Hematopoietic multipotent progenitor cell treated with erythropoietin and hydrocortisone succinate and interleukin-3 and kit ligand, for 17 days (in vitro differentiated cells): ENCODE data around the gene KCNAB1.

Source experiments
- DNase-seq: peaks from one replicate; pipeline ENCODE4 v3.0.0-alpha.2; 2015; ENCODE audit warnings: low spot score

The KCNAB1 gene

DNA sequence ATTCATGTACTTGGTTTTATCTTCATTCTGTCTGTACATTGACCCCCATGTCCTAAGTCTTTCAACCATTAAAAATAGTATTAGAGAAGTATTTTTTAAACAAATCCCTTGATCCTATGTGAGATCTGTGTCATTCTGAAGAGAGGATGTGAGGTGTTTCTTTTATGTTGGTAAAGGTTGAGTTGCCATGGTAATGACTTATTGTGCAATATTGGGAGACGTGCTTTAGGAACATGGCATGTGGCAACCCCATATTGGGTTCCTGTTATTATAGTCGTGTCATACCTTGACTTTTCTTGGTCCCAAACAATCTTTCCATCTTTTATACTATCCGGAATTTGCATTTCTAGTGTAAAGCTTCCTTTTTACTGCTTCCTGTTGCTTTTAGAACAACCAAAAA is 203.1 kb downstream of the KCNAB1 start:
- DNase-seq = no peak

DNA sequence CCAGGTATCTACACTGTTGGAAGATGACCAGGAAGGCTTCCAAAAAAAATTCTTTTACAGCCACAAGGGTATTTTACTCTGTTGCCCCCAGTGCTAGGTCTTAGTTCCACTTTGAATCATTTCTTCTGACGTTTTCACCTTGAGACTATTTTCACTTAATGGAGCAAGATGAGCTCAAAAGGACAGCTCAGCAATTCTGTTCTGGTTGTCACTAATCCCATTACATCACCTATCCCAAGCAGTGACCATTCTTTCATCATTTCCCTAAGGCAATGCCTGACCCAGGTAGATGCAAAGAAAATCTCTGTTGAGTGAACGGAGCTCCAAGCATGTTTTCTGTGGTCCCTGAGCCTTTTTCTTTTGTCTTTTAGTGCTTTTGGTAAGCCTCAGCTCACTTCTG is 210.0 kb downstream of the KCNAB1 start:
- DNase-seq = no peak

DNA sequence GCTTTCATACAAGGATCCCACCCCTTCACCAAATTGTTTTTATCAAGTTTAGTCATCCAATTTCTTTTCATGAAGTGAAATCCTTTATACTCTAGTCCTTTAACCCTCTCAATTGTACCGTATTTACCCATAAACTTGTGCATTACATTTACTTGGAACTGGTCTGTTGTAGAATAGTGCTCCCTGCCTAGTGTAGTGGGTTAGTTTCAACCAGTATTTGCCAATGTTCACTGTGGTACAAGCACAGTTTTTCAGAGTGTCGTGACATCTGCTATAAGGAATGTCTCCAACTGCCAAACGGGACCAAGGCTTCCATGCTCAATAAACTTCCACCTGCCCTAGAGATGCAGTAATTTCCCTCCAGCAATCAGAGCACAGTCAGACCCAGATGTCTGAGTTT is 211.9 kb downstream of the KCNAB1 start:
- no peak for DNase-seq

DNA sequence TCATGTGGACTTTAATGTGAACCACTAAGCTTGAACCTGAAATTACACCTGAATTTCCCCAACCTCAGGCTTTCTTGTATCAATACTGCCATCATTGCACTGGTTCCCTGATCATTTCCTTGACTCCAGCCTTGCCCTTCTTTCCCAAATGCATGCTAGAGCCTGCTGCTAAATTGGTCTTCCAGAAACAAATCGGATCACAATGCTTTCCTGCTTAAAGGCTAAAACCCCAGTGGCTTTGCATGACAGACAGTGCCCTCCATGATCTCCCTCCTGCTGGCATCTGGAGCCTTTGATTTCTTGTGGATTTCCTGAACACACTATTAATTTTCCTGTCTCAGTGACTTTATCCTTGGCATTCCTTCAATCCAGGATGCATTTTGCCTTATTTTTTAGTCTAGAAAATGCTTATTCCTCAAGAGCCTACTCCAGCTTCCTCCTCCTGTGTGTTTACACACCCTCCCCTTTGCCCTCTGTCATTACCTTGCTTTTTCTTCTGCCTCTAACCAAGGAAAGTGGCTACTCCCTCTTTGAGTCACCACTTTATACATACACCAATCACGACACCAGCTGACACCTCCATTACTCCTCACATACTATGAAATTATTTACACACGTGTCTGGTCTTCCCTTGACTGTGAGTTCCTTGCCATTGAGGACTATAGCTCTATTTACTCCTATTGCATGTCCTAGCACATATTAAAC is 214.6 kb downstream of the KCNAB1 start:
- no peak for DNase-seq

DNA sequence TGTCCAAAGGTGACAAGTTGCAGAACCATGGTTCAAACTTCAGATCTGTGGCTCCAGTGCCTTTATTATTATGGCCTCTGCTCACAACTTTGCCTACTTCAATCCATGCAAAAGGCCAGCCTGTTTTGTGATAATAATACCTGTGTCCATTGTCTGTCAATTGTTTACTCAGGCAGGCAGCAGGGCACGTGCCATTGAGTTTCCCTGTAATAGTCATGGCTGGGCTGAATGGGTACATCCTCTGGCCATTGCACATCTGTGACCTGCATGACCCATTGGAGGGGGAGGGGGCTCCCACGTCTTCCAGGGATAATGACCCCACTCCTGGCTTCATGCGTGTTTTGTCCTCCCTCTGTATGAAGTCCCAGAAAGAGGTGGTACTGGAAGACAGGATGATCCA is 219.1 kb downstream of the KCNAB1 start:
- no peak for DNase-seq

DNA sequence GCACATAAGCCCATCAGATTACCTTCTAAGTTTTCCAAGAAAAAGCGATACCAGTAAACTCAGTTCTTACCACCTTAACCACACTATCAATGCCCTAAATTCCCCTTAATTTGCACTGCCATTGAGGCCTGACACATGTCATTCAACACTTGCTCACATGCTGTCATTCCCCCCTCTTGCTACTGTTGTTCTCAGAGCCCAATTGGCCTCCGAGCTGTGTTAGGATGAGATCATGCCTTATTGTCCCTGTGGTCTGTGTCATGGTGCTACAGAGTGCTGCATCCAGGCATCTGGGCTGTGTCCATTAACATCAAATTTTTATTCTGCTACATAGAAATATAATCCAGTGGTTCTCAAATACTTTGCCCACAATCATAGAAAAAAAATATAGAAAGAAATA is 221.0 kb downstream of the KCNAB1 start:
- no peak for DNase-seq

DNA sequence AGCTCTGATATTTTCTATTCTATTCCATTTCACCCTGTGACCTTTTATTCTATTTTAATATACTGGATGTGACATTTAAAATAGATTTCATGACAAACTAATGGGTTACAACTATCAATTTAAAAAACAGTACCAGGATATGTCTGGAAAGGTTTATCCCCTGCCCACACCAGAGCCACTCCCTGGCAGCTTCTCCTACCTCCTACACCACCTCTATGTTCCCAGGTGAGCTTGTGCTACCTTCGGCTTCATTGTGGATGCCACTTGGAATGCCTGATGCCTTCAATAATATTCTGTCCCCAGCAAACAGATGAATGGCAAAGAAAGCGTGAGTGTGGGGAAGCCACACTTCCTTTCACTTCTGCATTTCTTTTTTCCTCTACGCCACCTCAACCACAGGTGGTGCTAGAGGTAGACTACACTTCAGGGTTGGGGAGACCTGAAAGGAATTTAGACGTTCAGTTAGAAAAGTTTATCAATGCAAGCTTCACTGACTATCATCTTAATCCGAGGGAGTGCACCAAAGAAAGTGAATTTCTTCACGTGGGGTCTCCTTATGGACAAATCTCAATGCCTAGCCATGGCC is 221.5 kb downstream of the KCNAB1 start:
- no peak for DNase-seq

DNA sequence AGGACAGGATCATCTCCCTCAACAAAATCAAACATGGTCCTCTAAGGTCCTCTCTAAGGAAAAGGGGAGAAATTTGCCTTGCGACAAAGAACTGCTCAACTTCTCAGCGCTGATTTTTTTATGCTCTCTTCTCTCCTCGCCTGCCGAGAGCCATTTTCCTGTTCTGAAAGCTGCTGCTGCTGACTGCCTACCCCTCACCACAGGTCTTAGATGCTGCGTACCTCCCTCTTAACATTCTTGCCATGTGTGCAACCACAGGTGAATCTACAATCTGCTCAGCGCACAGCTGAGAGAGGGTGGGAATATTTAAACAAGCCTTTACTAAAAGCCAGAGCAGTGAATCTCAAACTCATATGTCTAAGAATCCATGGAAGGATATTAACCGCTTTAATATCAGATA is 223.8 kb downstream of the KCNAB1 start:
- no peak for DNase-seq

DNA sequence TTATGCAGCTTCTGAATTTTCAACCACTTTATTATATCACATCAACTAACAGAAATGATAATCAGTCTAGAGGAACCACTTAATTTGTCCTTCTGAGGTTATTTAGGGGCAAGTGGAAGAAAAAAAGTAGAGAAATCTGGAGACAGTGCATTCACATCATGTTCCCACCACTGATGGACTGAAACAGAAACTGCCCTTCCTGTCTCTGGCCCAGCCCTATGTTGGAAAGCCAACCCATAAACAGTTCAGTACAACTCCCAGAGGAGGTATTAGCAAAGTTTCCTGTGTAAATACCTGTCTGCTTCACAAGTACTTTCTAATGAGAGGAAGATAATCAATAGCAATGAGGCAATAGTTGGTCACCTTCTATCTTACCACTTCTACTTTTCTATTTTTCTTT is 228.7 kb downstream of the KCNAB1 start:
- no peak for DNase-seq

DNA sequence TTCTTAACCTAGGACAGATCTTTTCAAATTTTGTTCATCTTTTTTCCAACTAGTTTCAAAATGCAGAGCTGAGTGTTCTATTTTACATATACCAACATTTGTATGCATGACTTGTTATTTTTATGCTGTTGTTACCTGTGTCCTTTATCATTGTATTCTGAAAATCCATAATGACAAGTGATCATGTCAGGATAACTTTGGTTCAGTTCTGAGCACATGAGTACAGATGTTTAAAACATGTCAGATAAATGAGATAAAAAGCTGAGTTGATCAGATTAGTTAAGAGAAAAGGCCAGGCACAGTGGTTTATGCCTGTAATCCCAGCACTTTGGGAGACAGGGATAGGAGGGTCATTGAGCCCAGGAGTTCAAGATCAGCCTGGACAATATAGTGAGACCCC is 229.6 kb downstream of the KCNAB1 start:
- no peak for DNase-seq

DNA sequence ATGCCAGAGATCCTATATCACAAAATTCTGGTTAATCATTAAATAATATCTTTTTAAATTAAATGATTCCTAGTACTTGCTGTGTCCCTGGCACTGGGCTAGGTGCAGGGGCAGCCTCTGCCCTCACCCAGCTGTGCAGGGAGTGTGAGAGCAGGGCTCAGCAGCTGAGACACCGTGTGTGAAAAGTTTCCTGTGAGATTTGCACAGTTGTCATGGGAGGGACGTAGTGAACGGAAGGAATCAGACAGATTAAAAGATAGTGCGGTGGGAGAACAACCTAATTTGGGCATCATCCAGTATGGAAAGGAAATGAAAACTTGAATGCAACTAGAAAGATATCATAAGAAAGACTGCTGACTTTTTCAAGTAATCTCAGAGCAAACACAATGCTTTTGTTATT is 230.4 kb downstream of the KCNAB1 start:
- DNase-seq = no peak

DNA sequence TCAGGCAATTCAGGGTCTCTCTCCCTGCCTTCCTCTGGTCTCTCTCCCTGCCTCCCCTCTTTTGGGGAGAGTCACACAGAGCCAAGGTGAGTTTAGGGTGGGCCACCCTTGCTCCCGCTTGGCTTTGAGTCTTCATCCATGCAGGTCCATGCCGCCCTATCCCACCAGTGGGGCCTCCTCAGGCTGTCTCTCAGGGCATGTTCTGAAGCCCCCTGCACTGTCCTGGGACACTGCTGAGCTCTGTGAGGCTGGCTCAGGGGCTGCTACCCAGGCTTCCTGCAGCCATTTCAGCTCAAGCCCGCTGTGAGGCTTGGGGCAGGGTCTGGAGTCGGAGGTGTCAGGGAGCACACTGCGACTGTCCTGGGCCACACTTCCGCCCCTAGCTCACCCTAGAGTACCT is 231.4 kb downstream of the KCNAB1 start:
- no peak for DNase-seq

DNA sequence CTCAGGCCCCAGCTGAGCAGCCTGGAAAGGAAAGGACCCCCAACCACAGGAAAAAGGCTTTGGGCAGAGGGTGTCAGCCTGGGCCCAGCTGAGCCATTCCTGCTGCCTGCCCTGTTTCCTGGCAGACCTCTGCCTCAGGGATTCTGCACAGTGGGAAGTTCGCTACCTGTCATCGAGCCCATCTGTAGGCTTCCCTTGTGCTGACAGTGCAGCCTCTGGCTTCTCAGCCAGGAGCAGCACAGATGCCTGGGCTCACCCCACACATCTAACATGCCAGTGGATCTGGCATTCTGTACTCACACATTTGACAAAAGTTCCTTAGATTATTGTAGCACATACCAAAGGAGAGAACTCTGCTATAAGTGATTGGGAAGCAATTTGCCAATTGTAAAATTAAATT is 232.3 kb downstream of the KCNAB1 start:
- no peak for DNase-seq

DNA sequence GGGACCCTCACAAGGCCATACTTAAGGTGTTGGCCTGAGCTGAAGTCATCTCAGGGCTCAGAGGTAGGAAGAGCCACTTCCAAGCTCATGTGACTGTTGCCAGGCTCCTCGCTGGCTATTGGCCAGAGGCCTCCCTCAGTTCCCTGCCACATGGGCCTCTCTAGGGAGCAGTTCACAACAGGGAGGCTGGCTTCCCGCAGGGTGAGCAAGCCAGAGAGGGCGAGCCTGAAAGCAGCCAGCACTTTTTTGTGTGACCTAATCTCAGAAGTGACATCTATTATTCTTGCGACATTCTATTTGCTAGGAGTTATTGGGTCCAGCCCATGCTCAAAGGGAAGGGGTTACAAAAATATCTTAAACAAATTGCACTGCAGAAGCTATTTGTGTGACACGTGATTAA is 233.2 kb downstream of the KCNAB1 start:
- DNase-seq = no peak

DNA sequence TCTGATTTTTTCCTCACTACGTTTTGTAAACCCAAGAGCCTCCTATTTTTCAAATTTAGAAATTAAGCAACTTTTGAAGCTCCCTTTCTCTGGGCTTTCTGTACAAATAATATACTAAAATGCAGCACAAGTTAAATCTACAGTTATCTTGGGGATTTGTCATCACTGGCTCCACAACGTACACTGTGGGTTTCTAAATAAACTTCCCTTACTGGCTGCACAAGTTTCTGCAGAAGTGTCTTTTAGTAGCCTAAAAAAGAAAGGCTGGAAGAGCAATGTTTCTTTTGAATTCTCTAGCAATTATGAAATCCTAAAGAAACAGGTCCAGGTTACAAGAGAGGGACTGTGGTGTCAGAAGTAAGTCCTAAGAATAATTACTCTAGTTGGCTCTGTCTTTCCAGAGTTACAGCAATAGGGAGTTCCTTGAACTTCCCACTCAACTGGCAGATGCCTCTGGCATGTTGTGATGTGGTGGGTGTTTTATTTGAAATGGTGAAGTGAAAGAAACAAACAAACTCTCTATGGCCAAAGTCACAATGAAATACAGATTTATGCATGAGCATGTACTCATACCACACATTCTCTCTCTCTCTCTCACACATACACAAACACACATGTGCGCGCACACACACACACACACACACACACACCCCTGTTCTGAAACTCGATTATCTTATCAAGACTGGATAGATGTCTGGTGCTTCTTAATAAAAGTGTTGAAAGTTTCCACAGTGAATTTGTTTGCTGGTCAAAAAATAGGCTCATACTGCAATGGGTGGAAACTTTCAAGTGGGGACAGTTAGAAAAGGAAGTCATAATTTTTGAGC is 236.4 kb downstream of the KCNAB1 start:
- DNase-seq = no peak

DNA sequence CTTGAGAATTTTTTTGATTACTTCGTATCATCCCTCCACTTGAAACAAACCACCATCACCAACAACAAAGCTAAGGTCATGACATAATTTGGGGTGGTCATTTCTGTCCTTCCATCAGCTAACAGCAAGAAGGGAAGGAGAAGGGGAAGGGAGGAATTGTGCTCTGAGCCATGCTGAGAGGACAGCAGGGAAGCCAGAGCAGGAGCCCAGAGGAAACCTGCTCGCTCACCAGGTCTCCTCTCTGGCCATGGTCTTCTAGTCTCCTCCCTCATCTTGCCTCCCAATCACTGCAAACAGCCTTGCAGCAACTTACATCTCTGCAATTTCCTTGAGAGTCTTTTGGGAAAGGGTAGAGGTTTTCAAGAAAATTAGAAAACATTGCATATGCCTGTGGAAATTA is 237.9 kb downstream of the KCNAB1 start:
- DNase-seq = no peak

DNA sequence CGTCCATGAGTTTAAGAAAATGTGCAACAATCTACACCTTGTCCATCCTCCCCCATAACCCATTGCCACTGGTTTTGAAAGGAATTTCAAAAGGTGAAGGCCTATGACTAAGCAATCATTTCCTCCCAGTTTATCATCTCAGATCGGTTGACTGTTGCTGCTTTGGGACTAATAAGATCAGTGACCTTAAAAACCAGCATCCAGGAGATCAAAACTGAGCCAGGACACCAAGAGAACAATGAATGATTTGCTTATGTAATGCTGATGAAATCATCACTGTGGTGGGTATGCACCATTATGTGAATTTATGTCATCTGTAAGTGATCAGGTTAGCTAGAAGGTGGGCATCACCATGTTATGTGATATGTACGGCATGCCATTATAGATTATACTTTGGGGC is 239.0 kb downstream of the KCNAB1 start:
- DNase-seq = no peak

DNA sequence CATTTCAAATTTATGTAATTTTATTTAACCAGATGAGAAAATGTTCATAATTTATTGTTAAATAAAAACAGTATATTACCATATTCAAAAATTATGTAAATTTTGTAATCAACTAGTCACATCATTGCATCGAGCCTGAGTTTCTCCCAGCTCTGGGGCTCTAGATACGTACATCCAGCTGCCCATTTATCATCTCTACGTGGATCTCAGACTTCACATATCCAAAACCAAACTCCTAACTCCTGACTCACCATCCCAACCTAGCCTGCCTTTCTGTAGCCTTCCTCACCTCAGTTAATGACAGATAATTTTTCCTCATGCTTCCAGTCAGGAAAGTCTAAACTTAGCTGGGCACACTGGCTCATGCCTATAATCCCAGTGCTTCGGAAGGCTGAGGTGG is 239.7 kb downstream of the KCNAB1 start:
- no peak for DNase-seq

DNA sequence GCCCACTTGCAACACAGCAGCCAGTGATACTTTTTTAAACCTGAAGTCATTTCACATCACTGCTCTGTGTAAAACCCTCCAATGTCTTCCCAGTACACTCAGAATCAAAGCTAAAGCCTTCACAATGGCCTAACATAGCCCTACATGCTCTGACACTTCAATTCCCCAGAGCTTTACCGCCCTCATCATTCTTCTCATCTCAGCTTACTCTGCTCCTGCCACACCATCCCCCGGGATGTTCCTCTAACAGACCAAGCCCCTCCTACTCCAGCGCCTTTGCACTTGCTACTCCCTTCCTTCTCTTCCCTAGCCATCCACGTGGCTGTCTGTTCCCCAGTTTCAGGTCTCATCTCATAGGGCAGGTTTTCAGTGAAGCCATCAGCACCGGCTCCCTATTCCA is 240.6 kb downstream of the KCNAB1 start:
- DNase-seq = no peak

DNA sequence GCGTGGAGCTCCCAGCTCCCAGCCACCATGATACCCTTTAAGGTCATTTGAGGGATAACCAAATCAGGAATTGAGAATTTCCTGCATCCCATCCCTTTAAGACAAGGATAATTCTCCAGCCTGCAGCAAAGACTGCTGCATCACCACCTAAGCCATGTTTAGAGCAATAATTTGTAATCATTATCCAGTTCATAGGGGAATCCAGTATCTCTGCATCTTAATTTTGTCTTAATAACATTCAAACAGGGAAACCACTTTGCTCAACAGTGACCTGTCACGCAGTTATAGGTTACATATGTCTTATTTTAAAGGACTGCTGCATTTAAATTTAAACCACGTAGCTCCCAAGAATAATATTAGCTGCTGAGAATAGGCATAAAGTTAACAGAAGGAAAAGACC is 246.2 kb downstream of the KCNAB1 start:
- DNase-seq = no peak

DNA sequence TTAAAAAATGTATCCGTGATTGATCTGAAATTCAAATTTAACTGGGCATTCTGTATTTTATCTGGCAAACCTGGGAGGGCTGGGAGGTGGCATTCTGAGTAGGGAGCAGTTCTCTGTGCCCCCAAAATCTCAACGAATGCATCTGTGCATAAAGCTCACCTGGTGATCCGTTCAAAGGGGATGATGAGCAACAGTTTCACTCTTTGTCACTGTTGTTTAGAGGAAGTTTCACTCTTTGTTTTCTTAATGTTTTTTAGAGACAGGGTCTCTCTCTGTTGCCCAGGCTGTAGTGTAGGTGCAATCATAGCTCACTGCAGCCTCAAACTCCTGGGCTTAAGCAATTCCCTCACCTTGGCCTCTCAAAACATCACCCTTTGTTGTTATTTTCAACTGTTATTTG is 247.8 kb downstream of the KCNAB1 start:
- no peak for DNase-seq

DNA sequence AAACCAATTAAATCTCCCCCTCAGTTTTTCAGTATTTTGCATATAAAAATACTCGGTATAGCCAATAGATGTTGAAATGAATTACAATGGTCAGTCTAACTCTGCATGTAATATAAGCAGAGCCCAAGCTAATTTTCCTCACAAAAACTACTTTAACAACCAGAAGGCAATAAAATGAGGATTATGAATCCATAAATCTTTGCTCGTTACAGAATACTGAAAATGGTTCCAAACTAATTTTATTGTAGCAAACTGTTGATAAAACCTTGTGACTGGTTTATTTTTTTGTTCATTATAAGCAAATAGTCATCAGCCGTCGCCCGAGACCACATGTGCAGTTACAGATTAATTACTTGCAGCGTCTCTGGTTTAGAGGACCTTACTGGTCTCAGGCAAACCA is 251.3 kb downstream of the KCNAB1 start:
- DNase-seq = no peak

DNA sequence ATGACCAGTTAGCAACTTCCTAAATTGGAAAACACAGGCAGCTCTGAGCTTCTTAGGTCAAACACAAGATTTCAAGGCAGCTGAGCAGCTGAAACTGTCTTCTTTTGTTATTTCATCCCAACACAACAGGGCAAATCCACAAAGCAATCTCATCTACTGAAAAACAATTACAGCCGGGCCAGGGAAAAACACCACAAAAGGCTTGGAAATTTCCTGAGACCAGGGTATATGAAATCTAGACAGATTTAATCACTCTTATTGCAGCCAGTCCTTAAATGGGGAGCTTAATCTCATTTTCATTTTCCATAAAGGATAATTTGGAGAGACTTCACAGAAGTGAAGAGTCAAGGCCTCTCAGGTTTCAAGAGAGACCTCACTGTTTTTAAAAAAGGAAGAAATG is 252.7 kb downstream of the KCNAB1 start:
- no peak for DNase-seq

DNA sequence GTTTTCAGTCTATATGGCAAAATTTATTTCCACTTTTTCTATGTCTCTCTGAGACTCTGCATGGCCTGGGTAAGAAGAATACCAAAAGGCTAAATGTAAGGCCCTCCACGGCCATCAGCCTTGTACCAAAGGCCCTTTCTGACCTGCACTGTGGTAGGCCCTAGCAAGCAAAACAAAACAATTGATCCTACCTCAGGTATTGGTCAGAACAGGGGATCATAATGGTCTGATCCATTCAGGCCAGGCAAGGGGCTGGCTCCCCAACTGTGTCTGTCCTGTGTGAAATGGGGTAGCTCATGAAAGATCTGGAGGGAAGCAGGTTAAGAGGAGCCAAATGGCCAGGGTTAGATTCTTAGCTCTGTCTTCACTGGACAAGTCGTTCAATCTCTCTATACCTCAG is 253.3 kb downstream of the KCNAB1 start:
- DNase-seq = no peak
